Skeletal muscle tissue (tissue), 4 donors: ENCODE results near the gene KANK4. TPM values are rescaled to one million over a fixed set of nuclear protein-coding genes. Genes with fewer than 3 reads are reported as not detected.
A peak's percentile ranks its signal among the peaks of the same experiment; 100 is the strongest.

ENCODE experiments used
- H3K27ac ChIP-seq: one replicate; pipeline ENCODE4 v1.7.0; 2013; ENCODE audit warnings: mild to moderate bottlenecking, low read depth, low read length, inconsistent platforms
- H3K27me3 ChIP-seq, 3 donors: one replicate each; pipeline ENCODE4 v1.7.0; 2013; ENCODE audit warnings: low read length in 3 of 3; ENCODE audit not compliant: control insufficient read depth in 3 of 3, insufficient read depth in 3 of 3
- H3K36me3 ChIP-seq, 3 donors: one replicate each; pipeline ENCODE4 v1.7.0; 2013; ENCODE audit warnings: low read length in 3 of 3; ENCODE audit not compliant: control insufficient read depth in 3 of 3, insufficient read depth in 3 of 3
- H3K4me1 ChIP-seq, 3 donors: one replicate each; pipeline ENCODE4 v1.7.0; 2013; ENCODE audit warnings: low read length in 3 of 3, mild to moderate bottlenecking in 3 of 3; ENCODE audit not compliant: control insufficient read depth in 3 of 3, insufficient read depth in 3 of 3
- H3K4me3 ChIP-seq, 3 donors: one replicate each; pipeline ENCODE4 v1.7.0; 2013; ENCODE audit warnings: low read length in 3 of 3
- H3K9ac ChIP-seq, 3 donors: one replicate each; pipeline ENCODE4 v1.7.0; 2013; ENCODE audit warnings: low read length in 3 of 3, mild to moderate bottlenecking in 3 of 3, moderate library complexity in 2 of 3, low read depth in 1 of 3
- H3K9me3 ChIP-seq, 3 donors: one replicate each; pipeline ENCODE4 v1.7.0; 2013; ENCODE audit warnings: low read length in 3 of 3; ENCODE audit not compliant: control insufficient read depth in 3 of 3
- total RNA-seq: library from RNA; depleted of rRNA; stranded (reverse); fragments of >200 nt; gene quantifications from one replicate; pipeline ENCODE4 v1.2.3, GENCODE V29; 2014
- donor health status: Osteomylitis.

Gene KANK4
- total RNA-seq, 1 donor from 2014 or later: 8.4 TPM

DNA sequence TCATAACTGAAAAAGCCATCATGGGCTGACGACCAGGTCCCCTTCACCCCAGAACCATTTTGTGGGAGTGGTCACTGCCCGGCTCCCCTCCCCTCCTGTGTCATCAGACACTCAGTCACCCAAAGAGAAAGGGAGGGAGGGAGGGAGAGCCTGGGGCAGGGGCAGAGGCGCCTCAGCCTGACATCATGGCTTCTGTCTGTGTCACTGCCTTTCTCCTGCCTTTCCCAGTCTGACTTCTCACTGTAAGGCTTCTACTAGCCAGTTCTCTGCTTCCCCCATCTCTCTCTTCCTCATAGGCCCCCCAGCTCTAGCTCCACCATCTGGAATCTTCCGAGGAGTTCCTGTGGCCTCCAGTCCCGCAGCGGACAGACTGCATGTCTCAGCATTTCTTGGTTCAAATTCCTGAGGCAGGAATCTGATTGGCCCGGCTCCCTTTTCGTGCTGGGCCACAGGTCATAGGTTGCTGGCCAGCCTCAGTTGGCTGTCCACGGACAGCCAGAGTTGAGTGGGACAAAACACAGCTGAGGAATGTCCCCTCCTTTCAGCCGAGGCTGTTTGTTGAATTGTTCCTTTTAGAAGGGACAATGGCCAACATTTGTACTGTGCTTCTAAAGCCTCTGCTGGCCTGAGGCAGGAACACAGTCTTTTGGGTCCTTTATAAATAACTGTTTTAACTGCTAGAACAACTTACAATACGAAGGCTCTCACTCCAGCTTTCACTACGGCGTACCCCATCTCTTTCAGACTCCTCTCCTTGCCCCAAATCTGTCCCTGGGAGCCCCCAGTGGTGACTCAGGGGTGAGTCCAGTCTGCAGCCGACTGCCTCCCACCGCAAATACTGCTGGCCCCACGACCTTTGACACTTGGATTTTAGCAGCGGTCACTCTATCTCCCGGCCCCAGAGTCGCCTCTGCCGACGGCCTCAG lies 18.7 kb upstream of the KANK4 start:
- Histone ChIP-seq H3K9me3 (no peaks in the 10 kb centered on the region), H3K4me1 (peaks cover 13 to 19% (median 15%) of the 10 kb centered on the region in 3 donors), H3K27me3 (no peaks in the 10 kb centered on the region), H3K4me3 (no peak overlapping the region), H3K27ac (peak overlapping the region; percentile 51), H3K9ac (no peak overlapping the region), H3K36me3 (no peaks in the 10 kb centered on the region)

DNA sequence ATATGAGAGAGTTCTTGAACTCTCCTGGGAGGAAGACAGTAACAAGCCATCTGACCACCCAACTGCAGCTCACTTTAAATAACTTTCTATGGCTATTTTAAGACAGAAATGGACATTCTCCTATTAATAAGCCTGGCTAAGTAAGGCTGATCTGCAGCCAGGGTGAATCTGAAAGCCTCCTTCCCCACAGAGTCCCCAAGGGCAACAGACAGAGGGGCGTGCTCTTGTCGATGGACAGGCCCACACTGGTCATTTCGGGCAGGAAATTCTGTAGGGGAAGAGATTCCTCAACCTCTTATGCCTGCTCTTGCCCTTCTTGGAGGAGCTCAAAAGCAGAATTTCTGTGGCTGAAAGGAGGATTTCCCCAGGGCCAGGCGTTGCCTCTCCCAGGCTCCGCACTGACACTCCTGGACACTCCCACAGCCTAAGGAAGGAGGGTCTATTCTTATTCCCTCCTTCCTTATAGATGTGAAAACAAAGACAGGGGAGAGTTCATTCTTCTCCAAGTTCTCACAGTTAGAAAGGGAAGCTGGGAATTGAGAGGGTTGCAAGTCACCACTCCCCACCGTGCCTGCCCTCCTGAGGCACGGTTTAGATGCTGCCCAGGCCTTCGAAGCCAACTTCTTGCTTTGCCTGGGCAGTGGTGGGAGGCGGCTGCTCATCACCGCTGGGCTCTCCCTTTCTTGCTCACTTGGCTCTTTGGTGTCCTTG lies 17.9 kb upstream of the KANK4 start:
- Histone ChIP-seq H3K4me3 (no peak overlapping the region), H3K9ac (peak overlapping the region in 1 of 3 donors; percentile 21), H3K4me1 (peaks cover 13 to 19% (median 15%) of the 10 kb centered on the region in 3 donors), H3K27ac (peak overlapping the region; percentile 51), H3K9me3 (no peaks in the 10 kb centered on the region), H3K27me3 (no peaks in the 10 kb centered on the region), H3K36me3 (no peaks in the 10 kb centered on the region)

DNA sequence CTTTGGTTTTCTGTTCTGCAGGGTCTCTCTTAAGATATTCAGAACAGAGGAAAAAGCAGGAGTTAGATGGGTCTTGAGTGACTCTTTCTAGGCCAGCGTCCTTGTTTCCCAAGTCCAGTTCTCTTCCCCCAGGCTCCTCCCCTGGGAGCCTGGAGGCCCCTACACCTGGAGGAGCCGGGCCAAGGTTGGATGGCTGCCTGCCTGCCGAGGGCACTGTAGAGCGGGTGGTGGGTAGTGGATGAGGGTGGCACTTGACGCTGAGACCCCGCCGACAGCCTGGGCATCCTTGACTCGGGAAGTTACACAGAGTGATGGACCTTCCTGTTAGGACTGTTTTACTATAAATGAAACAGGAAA lies 17.4 kb upstream of the KANK4 start:
- H3K4me3 ChIP-seq: no peak overlapping the region

DNA sequence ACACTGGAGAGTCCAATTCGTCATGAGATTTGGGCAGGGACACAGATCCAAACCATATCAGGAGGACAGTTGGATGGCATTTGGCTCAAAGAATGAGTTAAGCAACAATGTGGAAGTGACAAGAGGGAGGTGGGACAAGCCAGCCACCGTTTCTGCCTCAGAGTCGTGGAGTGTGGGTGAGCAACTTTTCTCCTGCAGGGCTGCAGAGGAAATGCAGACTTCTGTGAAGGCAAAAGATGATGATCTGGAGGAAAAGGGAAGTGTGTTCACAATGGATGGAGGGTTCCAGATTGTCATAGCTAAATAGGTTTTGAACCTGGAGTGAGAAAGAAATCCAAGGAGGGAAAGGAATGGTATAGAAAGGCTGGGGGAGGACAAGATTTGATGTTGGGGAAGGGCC lies 16.4 kb upstream of the KANK4 start:
- Histone ChIP-seq H3K27me3 (no peaks in the 10 kb centered on the region), H3K9ac (no peak overlapping the region), H3K9me3 (no peaks in the 10 kb centered on the region), H3K4me3 (no peak overlapping the region), H3K4me1 (peaks cover 13 to 19% (median 15%) of the 10 kb centered on the region in 3 donors), H3K36me3 (no peaks in the 10 kb centered on the region), H3K27ac (no peak overlapping the region)

More for the DNA sequence above, 17.4 kb upstream of the KANK4 start:
- Histone ChIP-seq H3K36me3 (no peaks in the 10 kb centered on the region), H3K27ac (no peak overlapping the region), H3K9ac (no peak overlapping the region), H3K27me3 (no peaks in the 10 kb centered on the region), H3K9me3 (no peaks in the 10 kb centered on the region), H3K4me1 (peaks cover 13 to 19% (median 15%) of the 10 kb centered on the region in 3 donors)

DNA sequence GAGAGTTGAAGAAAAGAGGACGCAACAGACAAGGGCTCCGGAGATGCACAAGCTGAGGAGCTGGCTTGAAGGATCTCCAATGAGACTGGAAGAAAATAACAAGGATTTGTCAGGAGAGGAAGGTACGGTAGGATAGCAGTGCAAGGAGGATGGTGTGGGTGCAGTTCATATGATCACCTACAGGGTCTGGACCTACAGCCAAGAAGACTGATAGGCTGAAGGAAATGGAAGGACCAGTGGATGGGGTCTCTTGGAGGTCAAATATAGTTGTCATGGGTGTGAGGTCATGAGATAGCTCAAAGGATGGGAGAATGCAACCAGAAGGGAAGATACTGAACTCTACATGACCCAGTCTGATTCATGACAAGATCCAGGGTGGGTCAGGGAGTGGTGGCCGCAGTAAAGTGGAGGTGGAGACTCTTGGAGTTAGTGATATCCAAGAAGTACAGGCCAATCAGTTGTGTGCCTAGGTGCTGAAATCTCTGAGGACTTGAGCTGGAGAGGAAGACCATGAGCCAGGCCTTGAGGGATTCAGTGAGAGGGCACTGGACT lies 15.3 kb upstream of the KANK4 start:
- H3K27ac ChIP-seq: no peak overlapping the region
- H3K4me1 ChIP-seq: peaks cover 13 to 19% (median 15%) of the 10 kb centered on the region in 3 donors

DNA sequence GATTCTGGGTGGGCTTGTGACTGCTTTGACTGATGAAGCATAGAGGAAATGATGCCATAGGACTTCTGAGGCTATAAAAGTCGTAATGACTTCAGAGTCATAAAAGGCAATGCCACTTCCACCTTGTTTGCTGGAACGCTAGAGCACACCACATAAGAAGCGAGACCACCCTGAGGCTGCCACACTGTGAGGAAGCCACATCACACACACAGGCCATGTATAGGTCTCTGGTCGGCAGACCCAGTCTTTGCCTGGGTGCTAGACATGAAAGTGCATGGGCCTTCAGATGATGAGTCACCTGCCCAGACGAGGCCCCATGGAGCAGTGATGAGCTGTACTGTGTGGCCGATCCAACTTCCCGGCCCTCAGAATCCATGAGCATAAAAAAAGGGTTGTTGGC lies 14.2 kb upstream of the KANK4 start:
- Histone ChIP-seq H3K4me1 (peaks cover 13 to 19% (median 14%) of the 10 kb centered on the region in 3 donors), H3K9ac (no peak overlapping the region), H3K4me3 (no peak overlapping the region), H3K27ac (no peak overlapping the region), H3K36me3 (no peaks in the 10 kb centered on the region), H3K9me3 (no peaks in the 10 kb centered on the region), H3K27me3 (no peaks in the 10 kb centered on the region)

More for the DNA sequence above, 15.3 kb upstream of the KANK4 start:
- Histone ChIP-seq H3K4me3 (no peak overlapping the region), H3K27me3 (no peaks in the 10 kb centered on the region), H3K9ac (no peak overlapping the region), H3K36me3 (no peaks in the 10 kb centered on the region), H3K9me3 (no peaks in the 10 kb centered on the region)

DNA sequence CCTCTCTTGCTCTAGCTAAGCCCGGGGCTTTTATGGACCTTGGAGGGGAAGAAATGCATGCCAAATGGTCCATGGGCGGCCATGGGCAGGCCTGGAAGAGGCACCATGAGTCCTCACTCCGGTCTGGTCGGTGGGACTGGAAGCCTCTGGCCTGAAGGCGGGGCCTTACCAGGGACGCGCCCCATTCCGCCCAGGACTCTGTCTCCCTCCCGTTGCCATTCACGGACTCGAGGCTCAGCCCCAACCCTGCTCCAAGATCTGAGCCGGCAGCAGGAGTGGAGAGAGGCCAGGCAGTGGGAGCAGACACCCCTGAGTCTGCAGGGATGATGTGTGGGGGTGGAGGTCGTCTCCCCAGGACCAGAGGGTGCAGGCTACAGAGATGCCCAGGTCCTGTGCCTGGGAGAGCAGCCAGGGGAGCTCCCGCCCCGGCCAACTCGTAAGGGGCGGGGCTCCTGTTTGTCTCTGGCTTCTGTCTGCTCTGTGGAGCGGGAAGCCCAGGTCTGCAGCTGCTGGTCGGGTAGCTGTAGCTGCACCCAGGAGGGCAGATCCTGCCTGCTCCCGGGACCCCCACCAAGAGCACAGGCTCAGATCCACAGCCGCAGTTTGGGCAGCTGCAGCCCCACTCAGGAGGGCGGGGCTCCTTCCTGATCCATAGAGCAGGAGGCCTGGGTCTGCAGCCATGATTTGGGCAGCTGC lies 8.3 kb upstream of the KANK4 start:
- H3K4me1 ChIP-seq: peaks cover 0 to 3% (median 0%) of the 10 kb centered on the region in 3 donors
- H3K27ac ChIP-seq: no peak overlapping the region
- no peaks in the 10 kb centered on the region for H3K9me3 ChIP-seq

DNA sequence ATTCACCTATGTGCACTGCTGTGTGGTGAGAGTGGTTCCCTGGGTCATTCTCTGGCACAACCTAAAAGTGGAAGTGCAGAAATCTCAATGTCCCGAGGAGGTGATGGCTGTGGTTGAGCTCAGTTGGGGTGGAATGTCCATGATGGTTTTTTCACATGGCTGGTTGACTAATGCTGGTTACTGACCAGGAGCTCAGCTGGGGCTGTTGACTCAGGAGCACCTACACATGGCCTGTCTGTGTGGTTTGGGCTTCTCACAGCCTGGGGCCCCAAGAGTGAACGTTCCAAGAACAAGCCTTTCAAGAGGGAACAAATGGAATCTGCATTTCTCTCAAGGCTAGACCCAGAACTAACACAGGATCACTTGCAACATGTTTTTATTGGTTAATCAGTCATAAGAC lies 6.4 kb upstream of the KANK4 start:
- Histone ChIP-seq H3K27ac (peak overlapping the region; percentile 51), H3K27me3 (peaks cover 0 to 5% (median 3%) of the 10 kb centered on the region in 3 donors), H3K36me3 (no peaks in the 10 kb centered on the region), H3K4me3 (no peak overlapping the region), H3K9me3 (no peaks in the 10 kb centered on the region), H3K9ac (no peak overlapping the region), H3K4me1 (peaks cover 0 to 3% (median 0%) of the 10 kb centered on the region in 3 donors)

More for the DNA sequence above, 8.3 kb upstream of the KANK4 start:
- Histone ChIP-seq H3K36me3 (no peaks in the 10 kb centered on the region), H3K4me3 (peak overlapping the region in 1 of 3 donors; percentile 6), H3K9ac (no peak overlapping the region), H3K27me3 (peaks cover 0 to 5% (median 3%) of the 10 kb centered on the region in 3 donors)

DNA sequence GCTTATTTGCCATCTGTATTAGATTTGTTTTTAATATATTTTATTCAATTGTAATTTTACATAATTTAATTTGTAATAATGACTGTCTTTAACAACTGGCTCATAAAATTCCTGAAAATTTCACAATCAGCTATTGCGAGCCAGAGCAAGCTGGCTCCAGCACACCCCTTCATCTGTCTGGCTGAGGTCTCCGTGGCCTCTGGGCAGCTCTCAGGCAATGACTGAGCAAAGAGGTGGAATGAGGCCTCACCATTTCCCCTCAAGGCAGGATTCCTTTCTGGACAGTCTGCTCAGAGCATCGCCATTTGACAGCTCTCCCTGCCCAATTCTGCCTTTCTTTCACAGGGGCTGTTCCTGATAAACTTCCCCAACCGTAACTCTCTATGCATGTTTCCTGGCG lies 5.8 kb upstream of the KANK4 start:
- Histone ChIP-seq H3K4me3 (no peak overlapping the region), H3K9me3 (no peaks in the 10 kb centered on the region), H3K27ac (peak overlapping the region; percentile 51), H3K4me1 (peaks cover 0 to 3% (median 0%) of the 10 kb centered on the region in 3 donors), H3K27me3 (peaks cover 0 to 5% (median 3%) of the 10 kb centered on the region in 3 donors), H3K36me3 (no peaks in the 10 kb centered on the region), H3K9ac (no peak overlapping the region)
